Activated CD4-positive, alpha-beta memory T cell treated with anti-CD3 and anti-CD28 coated beads, Interleukin-2, amount 10 ng/mL, durations not matched to agents 7 days and 5 days (primary cell): ENCODE measurements around the gene MYT1. TPM values are rescaled to one million over a fixed set of nuclear protein-coding genes. Genes with fewer than 3 reads are reported as not detected.
"Not testable (repeated sequence)": the region's sequence is repeated elsewhere in the genome, so short reads cannot be mapped to it uniquely, and the experiment has no call there.

Source experiments
- CTCF ChIA-PET: fragments of 350-600 bp; sonication (Branson Sonifier 250); formaldehyde crosslinking; loops from one replicate; lab custom pipeline; 2021; ENCODE audit warnings: antibody characterized with exemption, inconsistent platforms; lab: Charles Lee
- POLR2A ChIA-PET: fragments of 350-600 bp; sonication (Branson Sonifier 250); formaldehyde crosslinking; loops from one replicate; lab custom pipeline; 2021; ENCODE audit warnings: antibody characterized with exemption; lab: Charles Lee
- DNase-seq: peaks from one replicate; pipeline ENCODE4 v3.0.0-alpha.2; 2020
- H3K27ac Mint-ChIP-seq: one replicate; pipeline ENCODE4 v1.8.0; 2021; ENCODE audit warnings: mild to moderate bottlenecking, mixed read lengths
- H3K27me3 Mint-ChIP-seq: one replicate; pipeline ENCODE4 v1.8.0; 2021; ENCODE audit warnings: mixed read lengths
- H3K36me3 Mint-ChIP-seq: one replicate; pipeline ENCODE4 v1.8.0; 2021; ENCODE audit warnings: low read depth, mixed read lengths
- H3K4me1 Mint-ChIP-seq: one replicate; pipeline ENCODE4 v1.8.0; 2021; ENCODE audit warnings: mixed read lengths
- H3K4me3 Mint-ChIP-seq: one replicate; pipeline ENCODE4 v1.8.0; 2021; ENCODE audit warnings: mild to moderate bottlenecking, mixed read lengths
- H3K9me3 Mint-ChIP-seq: one replicate; pipeline ENCODE4 v1.8.0; 2021; ENCODE audit warnings: mixed read lengths
- total RNA-seq, 2 experiments: library from RNA; stranded (reverse); gene quantifications; one replicate each; pipeline ENCODE4 v1.2.3, GENCODE V29; 2021

MYT1 gene
- total RNA-seq, 2 experiments from 2014 or later, result not detected

- H3K4me3 Mint-ChIP-seq, result no peak overlapping the region
- no peak overlapping the region for H3K27ac Mint-ChIP-seq
- H3K4me1 Mint-ChIP-seq, result no peaks in the 10 kb centered on the region
- no peaks in the 10 kb centered on the region for H3K36me3 Mint-ChIP-seq
- H3K27me3 Mint-ChIP-seq, result peaks cover 13% of the 10 kb centered on the region
- H3K9me3 Mint-ChIP-seq, result no peaks in the 10 kb centered on the region
- POLR2A ChIA-PET, result no interaction called here
- CTCF ChIA-PET, result no interaction called here
- no peak for DNase-seq
Observed at GRCh38 chr20:64130271-64130670, 34.0 kb upstream of the MYT1 start.

GRCh38 chr20:64130876-64131275 lies 33.4 kb upstream of the MYT1 start:
- Mint-ChIP-seq H3K27me3 (peaks cover 11% of the 10 kb centered on the region), H3K4me3 (no peak overlapping the region), H3K4me1 (no peaks in the 10 kb centered on the region), H3K27ac (no peak overlapping the region), H3K9me3 (no peaks in the 10 kb centered on the region), H3K36me3 (no peaks in the 10 kb centered on the region)
- DNase-seq, result no peak
- ChIA-PET POLR2A (no interaction called here), CTCF (no interaction called here)

- H3K27ac Mint-ChIP-seq, result no peak overlapping the region
Observed at GRCh38 chr20:64131406-64131805, 32.8 kb upstream of the MYT1 start.

GRCh38 chr20:64133951-64134407 lies 30.3 kb upstream of the MYT1 start:
- no peak overlapping the region for H3K4me3 Mint-ChIP-seq
- no peaks in the 10 kb centered on the region for H3K9me3 Mint-ChIP-seq
- ChIA-PET CTCF (no interaction called here), POLR2A (no interaction called here)
- no peak for DNase-seq
- no peaks in the 10 kb centered on the region for H3K36me3 Mint-ChIP-seq
- H3K4me1 Mint-ChIP-seq, result no peaks in the 10 kb centered on the region
- H3K27ac Mint-ChIP-seq, result no peak overlapping the region
- H3K27me3 Mint-ChIP-seq, result peaks cover 4% of the 10 kb centered on the region

More at GRCh38 chr20:64131406-64131805, 32.8 kb upstream of the MYT1 start:
- H3K4me1 Mint-ChIP-seq, result no peaks in the 10 kb centered on the region
- H3K9me3 Mint-ChIP-seq, result no peaks in the 10 kb centered on the region
- POLR2A ChIA-PET, result no interaction called here
- no peak for DNase-seq
- H3K27me3 Mint-ChIP-seq, result peaks cover 11% of the 10 kb centered on the region
- no peak overlapping the region for H3K4me3 Mint-ChIP-seq
- H3K36me3 Mint-ChIP-seq, result no peaks in the 10 kb centered on the region
- CTCF ChIA-PET, result no interaction called here

GRCh38 chr20:64134744-64135143 lies 29.5 kb upstream of the MYT1 start:
- H3K27ac Mint-ChIP-seq, DNase-seq, H3K4me3 Mint-ChIP-seq, CTCF ChIA-PET, H3K9me3 Mint-ChIP-seq, H3K4me1 Mint-ChIP-seq, H3K27me3 Mint-ChIP-seq, POLR2A ChIA-PET, H3K36me3 Mint-ChIP-seq: not testable (repeated sequence)

- Mint-ChIP-seq H3K27ac (no peak overlapping the region), H3K36me3 (no peaks in the 10 kb centered on the region), H3K27me3 (no peaks in the 10 kb centered on the region), H3K4me3 (no peak overlapping the region), H3K9me3 (no peaks in the 10 kb centered on the region), H3K4me1 (no peaks in the 10 kb centered on the region)
- ChIA-PET POLR2A (no interaction called here), CTCF (no interaction called here)
- no peak for DNase-seq
Observed at GRCh38 chr20:64136004-64136710, 28.1 kb upstream of the MYT1 start.

GRCh38 chr20:64137598-64138031 lies 26.6 kb upstream of the MYT1 start:
- H3K36me3 Mint-ChIP-seq, result no peaks in the 10 kb centered on the region
- H3K27ac Mint-ChIP-seq, result no peak overlapping the region
- H3K27me3 Mint-ChIP-seq, result peaks cover 3% of the 10 kb centered on the region
- no peak overlapping the region for H3K4me3 Mint-ChIP-seq
- CTCF ChIA-PET, result no interaction called here
- H3K4me1 Mint-ChIP-seq, result no peaks in the 10 kb centered on the region
- H3K9me3 Mint-ChIP-seq, result no peaks in the 10 kb centered on the region
- no peak for DNase-seq
- POLR2A ChIA-PET, result no interaction called here

- no peaks in the 10 kb centered on the region for H3K9me3 Mint-ChIP-seq
- H3K4me3 Mint-ChIP-seq, result no peak overlapping the region
- no peaks in the 10 kb centered on the region for H3K4me1 Mint-ChIP-seq
- peaks cover 3% of the 10 kb centered on the region for H3K27me3 Mint-ChIP-seq
- no peak for DNase-seq
- H3K27ac Mint-ChIP-seq, result no peak overlapping the region
- POLR2A ChIA-PET, result no interaction called here
- CTCF ChIA-PET, result interaction anchor here (1.0 kb wide), 1 partner anchor 99 kb away, joined by 4 read pairs; no protein-coding TSS in a partner anchor
- H3K36me3 Mint-ChIP-seq, result no peaks in the 10 kb centered on the region
Observed at GRCh38 chr20:64138276-64138815, 25.9 kb upstream of the MYT1 start.

GRCh38 chr20:64139199-64140060 lies 24.8 kb upstream of the MYT1 start:
- no peak overlapping the region for H3K27ac Mint-ChIP-seq
- CTCF ChIA-PET, result no interaction called here
- POLR2A ChIA-PET, result no interaction called here
- no peaks in the 10 kb centered on the region for H3K36me3 Mint-ChIP-seq
- H3K27me3 Mint-ChIP-seq, result peaks cover 3% of the 10 kb centered on the region
- H3K9me3 Mint-ChIP-seq, result peaks cover 7% of the 10 kb centered on the region
- no peak for DNase-seq
- no peak overlapping the region for H3K4me3 Mint-ChIP-seq
- H3K4me1 Mint-ChIP-seq, result no peaks in the 10 kb centered on the region

GRCh38 chr20:64140061-64140931 lies 24.0 kb upstream of the MYT1 start:
- no peaks in the 10 kb centered on the region for H3K4me1 Mint-ChIP-seq
- H3K27ac Mint-ChIP-seq, result no peak overlapping the region
- peaks cover 3% of the 10 kb centered on the region for H3K36me3 Mint-ChIP-seq
- no peak for DNase-seq
- POLR2A ChIA-PET, result no interaction called here
- H3K27me3 Mint-ChIP-seq, result peaks cover 3% of the 10 kb centered on the region
- CTCF ChIA-PET, result no interaction called here
- peaks cover 15% of the 10 kb centered on the region for H3K9me3 Mint-ChIP-seq
- no peak overlapping the region for H3K4me3 Mint-ChIP-seq

- ChIA-PET CTCF (no interaction called here), POLR2A (no interaction called here)
- Mint-ChIP-seq H3K27ac (no peak overlapping the region), H3K4me1 (no peaks in the 10 kb centered on the region), H3K27me3 (peaks cover 3% of the 10 kb centered on the region), H3K4me3 (no peak overlapping the region), H3K9me3 (peaks cover 22% of the 10 kb centered on the region), H3K36me3 (peaks cover 3% of the 10 kb centered on the region)
- DNase-seq, result no peak
Observed at GRCh38 chr20:64140956-64141355, 23.3 kb upstream of the MYT1 start.

- Mint-ChIP-seq H3K9me3 (peaks cover 22% of the 10 kb centered on the region), H3K27ac (no peak overlapping the region), H3K4me3 (no peak overlapping the region), H3K36me3 (peaks cover 3% of the 10 kb centered on the region), H3K27me3 (peaks cover 3% of the 10 kb centered on the region), H3K4me1 (no peaks in the 10 kb centered on the region)
- ChIA-PET POLR2A (no interaction called here), CTCF (no interaction called here)
- no peak for DNase-seq
Observed at GRCh38 chr20:64142590-64142989, 21.7 kb upstream of the MYT1 start.
